Measurements from ENCODE around the gene CNN3.

GRCh38 chr1:94898491-94899385 lies 28.2 kb downstream of the CNN3 start:
- TF ChIP-seq TAF1 (conservative IDR thresholded peaks at IDR 0.05) (no peak), YY1 (IDR thresholded peaks at IDR 0.05) (no peak), CTCF (IDR thresholded peaks at IDR 0.05; ENCODE audit: low read depth, low read length, missing input control) (no peak), JUND (IDR thresholded peaks at IDR 0.05) (no peak), RXRA (IDR thresholded peaks at IDR 0.05) (no peak), MAX (IDR thresholded peaks at IDR 0.05) (no peak), RAD21 (IDR thresholded peaks at IDR 0.05) (no peak), GABPA (IDR thresholded peaks at IDR 0.05 in 1 of 2, conservative IDR thresholded peaks at IDR 0.05 in 1 of 2) (no peak), REST (IDR thresholded peaks at IDR 0.05) (no peak)

All from liver (tissue), 3 donors.